ENCODE measurements around the gene KRCC1.
"Not testable (repeated sequence)": the region's sequence is repeated elsewhere in the genome, so short reads cannot be mapped to it uniquely, and the experiment has no call there.

The KRCC1 gene

DNA sequence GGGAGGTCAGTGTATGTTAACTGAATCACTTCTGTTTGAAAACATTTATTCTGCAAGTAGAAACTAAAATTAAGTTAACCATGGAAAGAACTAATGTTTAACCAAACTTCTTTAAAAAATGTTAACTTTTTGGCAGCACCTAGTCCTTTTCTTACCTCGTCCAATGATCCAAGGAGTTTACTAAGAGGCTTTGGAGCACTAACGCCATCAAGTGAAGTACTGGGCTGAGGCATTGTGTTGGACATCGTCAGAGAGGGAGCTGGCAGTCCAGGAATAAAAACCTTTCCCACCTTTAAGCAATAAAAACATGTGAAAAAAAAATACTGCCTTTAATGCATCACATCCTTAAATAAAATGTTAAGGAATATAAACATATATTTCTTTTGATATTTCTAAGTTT is 63.0 kb downstream of the KRCC1 start:
- H2BK120ac ChIP-seq (ENCODE audit: insufficient read depth, low read length, poor library complexity); H3K4me1 ChIP-seq (ENCODE audit: control insufficient read depth in 1 of 2, insufficient read depth in 2 of 2, low read length in 2 of 2); H2AK5ac ChIP-seq (ENCODE audit: low read length); H4K12ac ChIP-seq (ENCODE audit: low read depth, low read length); H3K27ac ChIP-seq (ENCODE audit: low read depth, low read length); H3K14ac ChIP-seq (ENCODE audit: low read length); H3K9me3 ChIP-seq (ENCODE audit: insufficient read depth, low read depth, low read length); DNase-seq; H3K79me2 ChIP-seq (ENCODE audit: control insufficient read depth, insufficient read depth, low read length, poor library complexity); H3K18ac ChIP-seq (ENCODE audit: low read length); H3K9ac ChIP-seq (ENCODE audit: low read length); H2BK12ac ChIP-seq (ENCODE audit: low read length); H3K27me3 ChIP-seq (ENCODE audit: insufficient read depth, low read length); H3K4me3 ChIP-seq (ENCODE audit: low read depth, low read length); H4K8ac ChIP-seq (ENCODE audit: low read depth, low read length); H3K4ac ChIP-seq (ENCODE audit: low read depth, low read length); H2BK5ac ChIP-seq (ENCODE audit: low read depth, low read length, poor library complexity); H3K79me1 ChIP-seq (ENCODE audit: low read length); H3K4me2 ChIP-seq (ENCODE audit: low read length); H2AFZ ChIP-seq (ENCODE audit: insufficient read depth, low read length, poor library complexity); H3K23ac ChIP-seq (ENCODE audit: low read length); H3K36me3 ChIP-seq (ENCODE audit: control insufficient read depth in 1 of 2, insufficient read depth in 2 of 2, low read length in 2 of 2); H4K91ac ChIP-seq (ENCODE audit: low read depth, low read length): not testable (repeated sequence)
- WGBS (ENCODE audit: extremely low coverage, insufficient coverage, insufficient read length), result no CpG with 5 or more reads among the region's 3 CpGs

DNA sequence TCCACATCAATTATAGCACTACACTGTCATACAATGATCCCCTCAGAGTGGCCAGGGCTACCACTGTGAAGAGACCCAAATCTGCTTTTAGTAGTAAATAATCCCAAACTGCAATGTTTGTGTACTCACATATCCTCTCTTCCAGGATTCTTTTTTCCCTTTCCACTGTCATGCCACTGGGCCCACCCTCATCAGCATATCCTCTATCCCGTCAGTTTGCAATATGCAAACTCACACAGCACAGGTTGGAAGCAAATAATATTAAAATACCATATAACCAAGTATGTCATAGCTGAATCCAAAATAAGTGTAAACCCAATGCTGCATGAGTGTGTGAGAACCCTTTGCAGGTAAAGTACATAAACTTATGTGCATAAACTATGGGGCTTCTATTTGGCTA is 68.1 kb downstream of the KRCC1 start:
- not testable (repeated sequence) for H3K27me3 ChIP-seq (ENCODE audit: insufficient read depth, low read length); H2BK5ac ChIP-seq (ENCODE audit: low read depth, low read length, poor library complexity); H3K36me3 ChIP-seq (ENCODE audit: control insufficient read depth in 1 of 2, insufficient read depth in 2 of 2, low read length in 2 of 2); H4K8ac ChIP-seq (ENCODE audit: low read depth, low read length); H3K4ac ChIP-seq (ENCODE audit: low read depth, low read length); H3K79me1 ChIP-seq (ENCODE audit: low read length); DNase-seq; H3K79me2 ChIP-seq (ENCODE audit: control insufficient read depth, insufficient read depth, low read length, poor library complexity); H4K91ac ChIP-seq (ENCODE audit: low read depth, low read length); H3K4me3 ChIP-seq (ENCODE audit: low read depth, low read length); H2BK12ac ChIP-seq (ENCODE audit: low read length); H4K12ac ChIP-seq (ENCODE audit: low read depth, low read length); H3K27ac ChIP-seq (ENCODE audit: low read depth, low read length); H2AFZ ChIP-seq (ENCODE audit: insufficient read depth, low read length, poor library complexity); H3K14ac ChIP-seq (ENCODE audit: low read length); H3K9me3 ChIP-seq (ENCODE audit: insufficient read depth, low read depth, low read length); H3K23ac ChIP-seq (ENCODE audit: low read length); H2AK5ac ChIP-seq (ENCODE audit: low read length); H3K18ac ChIP-seq (ENCODE audit: low read length); H2BK120ac ChIP-seq (ENCODE audit: insufficient read depth, low read length, poor library complexity); H3K4me2 ChIP-seq (ENCODE audit: low read length); H3K9ac ChIP-seq (ENCODE audit: low read length); H3K4me1 ChIP-seq (ENCODE audit: control insufficient read depth in 1 of 2, insufficient read depth in 2 of 2, low read length in 2 of 2)
- no CpG with 5 or more reads among the region's 1 CpG for WGBS (ENCODE audit: extremely low coverage, insufficient coverage, insufficient read length)

DNA sequence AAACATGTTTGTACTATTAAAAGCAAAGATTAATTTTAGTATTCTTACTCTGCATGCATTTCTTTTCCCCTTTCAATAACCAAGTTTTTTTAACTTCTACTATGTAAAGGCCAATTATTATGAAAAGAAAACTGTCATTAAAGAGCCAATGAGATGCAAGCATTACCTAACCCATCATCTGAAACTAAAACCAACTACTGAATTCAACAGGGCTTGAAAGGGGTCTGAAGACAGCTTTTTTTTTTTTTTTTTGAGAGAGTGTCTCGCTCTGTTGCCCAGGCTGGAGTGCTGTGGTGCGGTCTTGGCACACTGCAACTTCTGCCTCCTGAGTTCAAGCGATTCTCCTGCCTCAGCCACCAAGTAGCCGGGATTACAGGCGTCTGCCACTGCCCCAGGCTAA is 69.7 kb downstream of the KRCC1 start:
- not testable (repeated sequence) for H3K4me3 ChIP-seq (ENCODE audit: low read depth, low read length); H2AFZ ChIP-seq (ENCODE audit: insufficient read depth, low read length, poor library complexity); H3K18ac ChIP-seq (ENCODE audit: low read length); H3K23ac ChIP-seq (ENCODE audit: low read length); H3K27ac ChIP-seq (ENCODE audit: low read depth, low read length); DNase-seq; H3K4ac ChIP-seq (ENCODE audit: low read depth, low read length); H3K9me3 ChIP-seq (ENCODE audit: insufficient read depth, low read depth, low read length); H2AK5ac ChIP-seq (ENCODE audit: low read length); H3K36me3 ChIP-seq (ENCODE audit: control insufficient read depth in 1 of 2, insufficient read depth in 2 of 2, low read length in 2 of 2); H4K12ac ChIP-seq (ENCODE audit: low read depth, low read length); H3K79me1 ChIP-seq (ENCODE audit: low read length); H3K9ac ChIP-seq (ENCODE audit: low read length); H2BK12ac ChIP-seq (ENCODE audit: low read length); H4K8ac ChIP-seq (ENCODE audit: low read depth, low read length); H2BK5ac ChIP-seq (ENCODE audit: low read depth, low read length, poor library complexity); H3K4me1 ChIP-seq (ENCODE audit: control insufficient read depth in 1 of 2, insufficient read depth in 2 of 2, low read length in 2 of 2); H3K79me2 ChIP-seq (ENCODE audit: control insufficient read depth, insufficient read depth, low read length, poor library complexity); H3K27me3 ChIP-seq (ENCODE audit: insufficient read depth, low read length); H4K91ac ChIP-seq (ENCODE audit: low read depth, low read length); H3K14ac ChIP-seq (ENCODE audit: low read length); H2BK120ac ChIP-seq (ENCODE audit: insufficient read depth, low read length, poor library complexity); H3K4me2 ChIP-seq (ENCODE audit: low read length)
- no CpG with 5 or more reads among the region's 5 CpGs for WGBS (ENCODE audit: extremely low coverage, insufficient coverage, insufficient read length)

DNA sequence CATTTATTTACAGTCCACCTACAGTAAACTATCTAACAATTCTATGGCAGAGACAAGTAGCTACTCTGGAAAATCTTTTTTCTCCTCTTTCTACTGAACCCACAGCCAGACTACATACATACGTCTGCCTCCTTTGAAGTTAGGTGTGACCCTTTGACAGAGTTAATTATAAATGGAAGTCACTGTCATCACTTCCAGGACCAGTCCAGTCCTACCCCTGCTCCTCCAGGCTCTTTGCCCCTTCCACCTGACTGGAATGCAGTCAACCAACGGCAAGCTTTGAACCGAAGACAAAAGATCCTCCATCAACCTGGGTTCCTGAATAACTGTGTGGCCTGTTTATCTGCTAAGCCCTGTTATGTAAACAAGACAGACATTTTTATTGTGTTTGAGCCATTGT is 74.4 kb downstream of the KRCC1 start:
- H4K91ac ChIP-seq (ENCODE audit: low read depth, low read length); H2BK5ac ChIP-seq (ENCODE audit: low read depth, low read length, poor library complexity); H3K23ac ChIP-seq (ENCODE audit: low read length); H3K9ac ChIP-seq (ENCODE audit: low read length); H3K4me2 ChIP-seq (ENCODE audit: low read length); H4K12ac ChIP-seq (ENCODE audit: low read depth, low read length); H3K79me1 ChIP-seq (ENCODE audit: low read length); H3K4me1 ChIP-seq (ENCODE audit: control insufficient read depth in 1 of 2, insufficient read depth in 2 of 2, low read length in 2 of 2); H3K27me3 ChIP-seq (ENCODE audit: insufficient read depth, low read length); H3K4me3 ChIP-seq (ENCODE audit: low read depth, low read length); H2AK5ac ChIP-seq (ENCODE audit: low read length); H4K8ac ChIP-seq (ENCODE audit: low read depth, low read length); H2BK120ac ChIP-seq (ENCODE audit: insufficient read depth, low read length, poor library complexity); H3K27ac ChIP-seq (ENCODE audit: low read depth, low read length); H3K79me2 ChIP-seq (ENCODE audit: control insufficient read depth, insufficient read depth, low read length, poor library complexity); H3K4ac ChIP-seq (ENCODE audit: low read depth, low read length); H2BK12ac ChIP-seq (ENCODE audit: low read length); H3K36me3 ChIP-seq (ENCODE audit: control insufficient read depth in 1 of 2, insufficient read depth in 2 of 2, low read length in 2 of 2); H3K18ac ChIP-seq (ENCODE audit: low read length); H3K9me3 ChIP-seq (ENCODE audit: insufficient read depth, low read depth, low read length); H2AFZ ChIP-seq (ENCODE audit: insufficient read depth, low read length, poor library complexity); DNase-seq; H3K14ac ChIP-seq (ENCODE audit: low read length): not testable (repeated sequence)
- no CpG with 5 or more reads among the region's 3 CpGs for WGBS (ENCODE audit: extremely low coverage, insufficient coverage, insufficient read length)

Data from trophoblast cell (in vitro differentiated cells and primary cell).